ENCODE measurements around the gene SOX8.

The SOX8 gene

GRCh38 chr16:1026784-1027500 lies 45.4 kb downstream of the SOX8 start:
- no peak for DNase-seq (ENCODE audit: low spot score)

- DNase-seq (ENCODE audit: low spot score), result no peak
Measured at GRCh38 chr16:1027501-1027815, 45.9 kb downstream of the SOX8 start.

- DNase-seq (ENCODE audit: low spot score), result no peak
Measured at GRCh38 chr16:1028056-1028455, 46.5 kb downstream of the SOX8 start.

GRCh38 chr16:1028524-1029258 lies 47.1 kb downstream of the SOX8 start:
- DNase-seq (ENCODE audit: low spot score), result no peak

- no peak for DNase-seq (ENCODE audit: low spot score)
Measured at GRCh38 chr16:1029259-1029545, 47.6 kb downstream of the SOX8 start.

- DNase-seq (ENCODE audit: low spot score), result no peak
Measured at GRCh38 chr16:1030473-1030901, 48.9 kb downstream of the SOX8 start.

GRCh38 chr16:1031666-1032065 lies 50.1 kb downstream of the SOX8 start:
- DNase-seq (ENCODE audit: low spot score), result no peak

GRCh38 chr16:1032607-1033006 lies 51.0 kb downstream of the SOX8 start:
- no peak for DNase-seq (ENCODE audit: low spot score)

- no peak for DNase-seq (ENCODE audit: low spot score)
Measured at GRCh38 chr16:1033128-1033679, 51.6 kb downstream of the SOX8 start.

GRCh38 chr16:1034230-1035065 lies 52.9 kb downstream of the SOX8 start:
- DNase-seq (ENCODE audit: low spot score), result no peak

GRCh38 chr16:1035066-1035415 lies 53.5 kb downstream of the SOX8 start:
- DNase-seq (ENCODE audit: low spot score), result no peak

GRCh38 chr16:1036166-1036565 lies 54.6 kb downstream of the SOX8 start:
- DNase-seq (ENCODE audit: low spot score), result no peak
